ENCODE measurements around the gene CEP192.

Gene CEP192

DNA sequence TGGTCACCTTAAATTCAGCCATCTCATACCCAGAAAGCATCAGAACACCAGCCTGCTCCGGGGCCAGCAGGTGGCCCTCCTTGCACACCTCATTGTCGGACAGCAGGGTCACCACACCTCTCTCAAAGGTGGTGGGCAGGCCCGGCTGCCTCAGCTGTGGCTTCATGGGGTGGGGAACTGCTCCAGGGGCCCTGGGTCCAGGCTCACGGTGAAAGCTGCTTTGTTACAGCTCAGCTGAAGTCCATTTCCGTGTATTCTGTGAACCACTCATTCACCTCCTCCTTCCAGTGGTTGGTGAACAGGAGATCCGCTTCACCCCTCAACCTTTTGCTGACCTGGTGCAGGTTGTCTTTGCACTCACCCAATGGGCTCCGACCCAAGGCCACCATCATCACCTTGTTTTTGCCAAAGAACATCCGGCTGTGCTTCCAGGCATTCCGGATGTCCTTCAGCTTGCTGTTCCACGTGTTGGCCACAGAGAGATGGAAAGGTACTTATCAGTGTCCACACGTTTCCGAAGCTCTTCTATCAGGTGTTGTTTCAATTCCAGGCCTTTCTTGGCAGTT lies 148.8 kb downstream of the CEP192 start:
- no peak for DNase-seq (ENCODE audit: low read depth in 1 of 2, low spot score in 1 of 2)

DNA sequence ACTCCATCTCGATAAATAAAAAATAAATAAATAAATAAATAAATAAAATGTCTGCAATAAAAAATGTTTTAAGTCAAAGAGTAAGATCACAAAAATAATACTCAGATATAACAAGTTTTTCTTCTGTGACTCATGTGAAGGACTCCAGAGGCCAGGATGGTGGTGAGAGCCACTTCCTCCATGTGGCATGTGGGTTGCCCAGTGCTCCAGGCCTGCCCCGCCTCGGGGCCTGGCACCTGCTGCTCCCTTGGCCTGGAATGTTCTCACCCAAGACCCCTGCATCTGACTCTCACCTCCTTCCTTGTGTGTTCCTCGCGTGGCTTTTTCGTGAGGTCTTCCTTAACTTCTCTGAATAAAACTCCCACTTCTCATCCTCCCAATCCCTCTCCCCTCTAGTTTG lies 150.0 kb downstream of the CEP192 start:
- DNase-seq (ENCODE audit: low read depth in 1 of 2, low spot score in 1 of 2), result no peak

DNA sequence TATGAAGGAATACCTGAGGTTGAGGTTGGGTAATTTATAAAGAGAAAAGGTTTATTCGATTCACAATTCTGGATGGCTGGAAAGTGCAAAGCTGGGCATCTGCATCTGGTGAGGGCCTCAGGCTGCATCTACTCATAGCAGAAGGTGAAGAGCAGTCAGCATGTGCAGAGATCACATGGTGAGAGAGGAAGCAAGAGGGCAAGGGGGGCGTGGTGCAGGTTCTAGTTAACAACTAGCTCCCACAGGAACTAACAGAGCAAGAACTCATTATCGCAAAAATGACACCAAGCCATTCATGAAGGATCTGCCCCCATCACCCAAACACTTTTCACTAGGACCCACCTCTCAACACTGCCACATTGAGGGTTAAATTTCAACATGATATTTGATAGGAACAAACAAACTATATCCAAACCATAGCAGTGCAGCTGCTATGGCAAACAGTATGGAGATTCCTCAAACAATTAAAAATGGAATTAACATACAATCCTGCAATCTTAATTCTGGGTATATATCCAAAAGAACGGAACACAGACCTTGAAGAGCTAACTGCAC lies 154.6 kb downstream of the CEP192 start:
- DNase-seq (ENCODE audit: low read depth in 1 of 2, low spot score in 1 of 2), result no peak

DNA sequence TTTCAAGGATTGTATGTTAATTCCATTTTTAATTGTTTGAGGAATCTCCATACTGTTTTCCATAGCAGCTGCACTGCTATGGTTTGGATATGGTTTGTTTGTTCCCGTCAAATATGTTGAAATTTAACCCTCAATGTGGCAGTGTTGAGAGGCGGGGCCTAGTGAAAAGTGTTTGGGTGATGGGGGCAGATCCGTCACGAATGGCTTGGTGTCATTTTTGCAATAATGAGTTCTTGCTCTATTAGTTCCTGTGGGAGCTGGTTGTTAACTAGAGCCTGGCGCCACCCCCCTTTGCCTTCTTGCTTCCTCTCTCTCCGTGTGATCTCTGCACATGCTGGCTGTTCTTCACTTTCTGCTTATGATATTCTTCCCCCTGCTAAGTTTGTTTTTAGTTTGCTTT lies 156.0 kb downstream of the CEP192 start:
- no peak for DNase-seq (ENCODE audit: low read depth in 1 of 2, low spot score in 1 of 2)

DNA sequence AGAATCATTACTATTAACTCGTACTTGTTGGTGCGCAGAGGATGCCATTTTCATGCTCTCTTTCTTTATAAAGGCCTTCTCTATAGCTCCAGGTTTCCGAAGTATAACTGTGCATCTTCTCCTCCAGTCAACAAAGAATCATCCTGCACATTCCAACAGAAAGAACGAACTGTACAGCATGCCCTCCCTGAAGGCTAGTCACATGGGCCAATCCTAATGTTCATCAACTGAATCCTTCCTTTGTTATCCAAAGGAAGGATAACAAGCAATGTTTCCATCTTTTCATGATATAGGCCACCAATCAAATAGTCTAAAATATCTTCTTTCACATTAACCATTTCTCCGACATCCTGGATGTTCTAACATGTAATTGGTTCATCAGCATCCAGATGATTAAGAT lies 160.5 kb downstream of the CEP192 start:
- no peak for DNase-seq (ENCODE audit: low read depth in 1 of 2, low spot score in 1 of 2)

DNA sequence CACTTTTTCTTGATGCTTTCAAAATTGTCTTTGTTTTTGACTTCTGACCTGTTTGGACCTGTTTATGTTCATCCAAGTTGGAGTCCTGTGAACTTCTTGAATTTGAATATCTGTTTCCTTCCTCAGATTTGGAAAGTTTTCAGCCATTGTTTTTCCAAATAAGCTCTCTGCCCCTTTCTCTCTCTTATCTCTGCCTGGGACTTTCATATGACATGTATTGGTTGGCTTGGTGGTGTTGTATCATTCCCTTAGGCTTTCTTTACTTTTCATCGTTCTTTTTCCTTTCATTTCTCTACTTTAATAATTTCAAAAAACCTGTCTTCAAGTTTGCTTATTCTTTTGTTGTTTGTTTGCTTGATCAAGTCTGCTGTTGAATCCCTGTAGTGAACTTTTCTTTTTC lies 167.3 kb downstream of the CEP192 start:
- DNase-seq (ENCODE audit: low read depth in 1 of 2, low spot score in 1 of 2), result no peak

DNA sequence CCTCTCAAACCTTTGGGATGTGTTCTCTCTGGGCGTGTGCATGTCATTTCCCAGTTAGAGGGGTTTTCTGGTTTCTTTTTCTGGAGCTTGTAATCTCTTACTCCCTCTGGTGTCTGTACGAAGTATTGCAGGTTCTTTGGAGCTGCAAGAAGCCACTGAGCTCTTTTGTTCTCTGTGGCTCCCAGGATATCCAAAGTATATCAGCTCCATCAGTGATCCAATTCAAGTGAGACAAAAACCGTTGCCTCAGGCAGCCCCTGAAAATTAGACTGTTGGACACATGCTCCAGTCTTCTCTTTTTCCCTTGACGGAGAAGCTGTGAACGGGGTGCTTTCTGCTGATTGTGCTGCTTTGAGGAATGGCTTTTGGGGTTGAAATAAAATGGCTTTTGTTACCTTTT lies 168.4 kb downstream of the CEP192 start:
- no peak for DNase-seq (ENCODE audit: low read depth in 1 of 2, low spot score in 1 of 2)

DNA sequence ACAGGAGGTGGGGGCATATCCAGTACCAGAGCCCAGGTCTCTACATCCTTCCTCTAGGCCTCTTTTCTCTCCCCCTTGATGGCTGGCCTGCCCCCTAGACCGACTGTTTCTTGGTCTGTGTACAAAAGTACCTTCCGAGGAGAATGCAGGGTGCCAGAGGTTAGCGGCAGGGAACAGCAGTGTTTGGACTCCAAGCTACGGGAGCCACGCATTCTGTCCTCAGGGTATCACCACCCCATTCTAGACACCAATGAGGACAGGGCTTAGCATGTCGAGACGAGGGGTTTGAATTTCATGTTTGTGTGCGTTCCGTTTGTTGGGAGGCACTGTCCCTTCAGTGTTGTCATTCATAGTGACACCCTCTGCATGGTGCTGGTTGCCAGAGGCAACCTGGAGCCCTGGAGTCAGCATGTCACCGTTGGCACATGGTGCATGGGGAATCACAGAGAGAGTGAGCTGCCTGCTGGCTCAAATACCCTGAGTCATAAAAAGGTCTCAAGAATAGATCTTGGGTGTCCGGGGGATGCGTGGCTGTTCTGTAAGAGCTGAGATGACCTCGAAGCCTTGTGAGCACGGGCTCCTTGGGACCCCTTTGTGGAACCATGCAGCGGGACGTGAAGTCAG lies 170.2 kb downstream of the CEP192 start:
- no peak for DNase-seq (ENCODE audit: low read depth in 1 of 2, low spot score in 1 of 2)

DNA sequence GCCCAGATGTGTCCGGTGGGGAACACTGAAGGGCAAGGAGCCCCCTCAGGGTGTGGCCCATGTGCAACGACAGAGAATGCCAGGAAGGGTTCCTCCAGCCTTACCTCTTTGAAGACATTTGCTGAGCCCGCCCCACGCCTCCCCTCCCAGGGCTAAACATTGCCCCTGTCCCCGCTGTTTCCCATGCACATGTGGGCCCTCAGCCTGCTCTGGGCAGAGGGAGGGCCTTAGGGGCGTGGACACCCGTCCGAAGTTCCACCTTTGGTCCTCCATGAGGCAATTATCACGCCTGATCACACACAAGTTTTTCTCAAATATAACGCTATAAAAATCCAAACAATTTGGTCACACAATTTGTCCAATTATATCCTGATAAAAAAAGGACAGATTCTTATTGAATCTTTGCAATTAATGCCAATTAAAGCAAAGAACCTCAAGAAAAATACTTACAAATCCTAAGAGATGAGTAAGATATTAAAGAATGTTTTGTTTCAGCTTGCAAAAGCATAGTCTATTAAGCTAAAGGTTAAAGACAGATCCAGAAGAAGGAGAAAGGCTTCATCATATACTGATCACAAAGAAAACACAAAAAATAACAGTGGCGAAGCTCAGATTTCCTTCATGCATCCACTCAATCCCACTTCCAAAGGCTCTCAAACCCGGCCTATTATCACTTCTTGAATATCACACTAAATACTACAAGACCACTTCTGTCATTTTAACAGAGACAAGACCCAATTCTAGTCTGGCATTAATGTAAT lies 172.2 kb downstream of the CEP192 start:
- DNase-seq (ENCODE audit: low read depth in 1 of 2, low spot score in 1 of 2), result no peak

DNA sequence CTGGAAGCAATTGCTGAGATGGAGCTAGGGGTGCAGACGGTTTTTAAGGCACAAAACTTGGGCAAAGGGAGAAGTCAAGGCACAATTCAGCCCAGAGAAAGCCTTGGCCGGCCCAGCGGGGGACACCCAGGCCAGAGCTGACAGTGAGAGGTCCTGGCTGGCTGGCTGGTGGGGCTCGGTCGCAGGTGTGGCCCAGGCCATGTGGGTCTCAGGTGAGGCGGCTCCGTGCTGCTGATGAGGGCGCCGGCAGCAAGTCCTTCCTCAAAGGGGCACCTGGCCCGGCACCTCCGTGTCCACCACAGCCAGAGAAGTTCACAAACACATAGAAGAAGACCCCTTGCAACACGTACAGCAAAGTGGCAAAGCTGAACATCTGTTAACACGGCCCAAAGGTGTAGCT lies 173.2 kb downstream of the CEP192 start:
- no peak for DNase-seq (ENCODE audit: low read depth in 1 of 2, low spot score in 1 of 2)

DNA sequence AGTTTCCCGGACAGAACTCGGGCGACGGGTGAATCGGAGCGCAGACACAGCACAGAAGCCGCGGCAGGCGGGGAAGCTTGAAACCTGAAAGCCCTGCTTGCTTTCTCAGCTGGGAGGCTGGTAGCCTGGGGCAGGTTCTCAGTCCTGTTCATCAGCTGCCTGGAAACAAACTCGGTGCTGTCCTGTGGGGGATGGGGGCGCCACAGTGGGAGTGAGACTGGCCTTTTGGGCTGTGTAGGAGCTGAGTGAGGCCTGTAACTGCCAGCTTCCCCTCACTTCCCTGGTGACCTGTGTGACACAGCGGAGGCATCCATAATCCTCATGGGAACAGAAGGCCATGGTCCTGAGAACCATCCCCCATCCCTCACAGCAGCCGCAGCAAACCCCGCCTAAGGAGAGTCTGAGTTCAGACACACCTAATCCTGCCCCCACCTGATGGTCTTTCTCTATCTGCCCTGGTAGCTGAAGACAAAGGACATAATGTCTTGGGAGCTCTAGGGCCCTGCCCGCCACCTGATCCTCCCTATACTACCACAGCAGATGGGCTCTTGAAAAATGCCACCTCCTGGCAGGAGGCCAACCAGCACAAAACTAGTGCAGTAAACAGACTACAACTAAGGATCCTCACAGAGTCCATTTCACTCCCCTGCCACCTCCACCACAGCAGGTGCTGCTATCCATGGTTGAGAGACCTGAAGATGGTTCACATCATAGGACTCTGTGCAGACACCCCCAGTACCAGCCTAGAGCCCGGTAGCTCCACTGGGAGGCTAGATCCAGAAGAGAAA lies 174.7 kb downstream of the CEP192 start:
- DNase-seq (ENCODE audit: low read depth in 1 of 2, low spot score in 1 of 2), result no peak

DNA sequence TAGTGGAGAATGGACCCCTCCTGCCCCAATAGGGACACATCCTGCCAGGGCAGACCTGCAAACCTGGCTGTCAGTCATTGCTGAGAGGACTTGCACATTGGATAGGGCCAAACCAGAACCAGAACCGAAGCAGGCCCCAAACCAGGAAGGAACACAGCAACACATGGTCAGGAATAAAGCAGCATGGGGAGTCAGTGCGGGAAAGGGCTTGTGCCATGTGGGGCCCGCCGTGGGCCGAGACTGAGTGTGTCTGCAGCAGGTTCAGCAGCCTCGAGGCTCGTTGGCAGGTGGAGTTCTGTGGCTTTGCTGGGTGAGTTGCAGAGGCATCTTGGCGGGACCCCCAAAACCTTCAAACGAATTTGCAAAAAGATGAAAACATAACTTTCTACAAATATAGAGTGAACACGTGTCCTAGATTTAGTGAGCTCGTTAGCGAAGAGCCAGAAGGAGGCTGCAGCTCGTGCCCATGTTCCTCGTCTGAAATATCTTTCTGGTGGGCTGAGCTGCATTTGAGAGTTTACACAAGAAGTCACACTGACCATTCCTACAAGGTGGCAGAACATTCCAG lies 182.5 kb downstream of the CEP192 start:
- DNase-seq (ENCODE audit: low read depth in 1 of 2, low spot score in 1 of 2), result no peak

Data from activated T-helper 1 cell treated with anti-CD3 and anti-CD28 coated beads, Interleukin-2, amount 50 U/mL, for 16 hours (primary cell).